ENCODE measurements around the gene CYP4A11. TPM values are rescaled to one million over a fixed set of nuclear protein-coding genes. Genes with fewer than 3 reads are reported as not detected.
"Not testable (repeated sequence)": the region's sequence is repeated elsewhere in the genome, so short reads cannot be mapped to it uniquely, and the experiment has no call there.

The CYP4A11 gene
- polyA plus RNA-seq, 5 donors, result 0.08 to 2.4 (median 0.25) TPM; not detected in 1

GRCh38 chr1:46927249-46927835 is 13.9 kb downstream of the CYP4A11 start:
- no peak for DNase-seq

- DNase-seq, result no peak
These were observed 30.5 kb downstream of the CYP4A11 start for GRCh38 chr1:46910790-46911189.

GRCh38 chr1:46903481-46903880 is 37.8 kb downstream of the CYP4A11 start:
- DNase-seq, result peak; percentile 17 to 19

- DNase-seq, result no peak
These were observed 40.9 kb downstream of the CYP4A11 start for GRCh38 chr1:46900401-46900800.

- DNase-seq, result not testable (repeated sequence)
These were observed 59.6 kb downstream of the CYP4A11 start for GRCh38 chr1:46881656-46882055.

Other genes starting within 250 kb of the CYP4A11 start
- 100 to 1,000 TPM in 4 of 5 donors, 10 to 100 TPM in 1; 80.1 to 121 (median 116) TPM for gene EFCAB14, start 222.4 kb downstream of the CYP4A11 start, polyA plus RNA-seq (ENCODE audit: insufficient read depth in 1 of 5, insufficient read length in 5 of 5, low replicate concordance in 1 of 5)
- 1 to 10 TPM; 1.4 to 3.9 (median 2.0) TPM for gene CYP4B1, start 142.4 kb downstream of the CYP4A11 start, polyA plus RNA-seq (ENCODE audit: insufficient read depth in 1 of 5, insufficient read length in 5 of 5, low replicate concordance in 1 of 5)
- gene CYP4X1, start 82.2 kb upstream of the CYP4A11 start, polyA plus RNA-seq (ENCODE audit: insufficient read depth in 1 of 5, insufficient read length in 5 of 5, low replicate concordance in 1 of 5), result 1 to 10 TPM; 4.7 to 6.2 (median 5.1) TPM
- gene CYP4Z1, start 125.8 kb upstream of the CYP4A11 start, polyA plus RNA-seq (ENCODE audit: insufficient read depth in 1 of 5, insufficient read length in 5 of 5, low replicate concordance in 1 of 5), result under 1 TPM; 0.19 to 0.55 (median 0.35) TPM
- under 1 TPM in 4 of 5 donors, not detected in 1; 0.09 to 0.27 (median 0.11) TPM for gene CYP4A22, start 196.0 kb upstream of the CYP4A11 start, polyA plus RNA-seq (ENCODE audit: insufficient read depth in 1 of 5, insufficient read length in 5 of 5, low replicate concordance in 1 of 5)
- 1 to 10 TPM in 4 of 5 donors, under 1 TPM in 1; 0.44 to 1.7 (median 1.2) TPM for gene PDZK1IP1, start 248.6 kb upstream of the CYP4A11 start, polyA plus RNA-seq (ENCODE audit: insufficient read depth in 1 of 5, insufficient read length in 5 of 5, low replicate concordance in 1 of 5)